ENCODE data around the gene PPP1R12B. TPM values are rescaled to one million over a fixed set of nuclear protein-coding genes. Genes with fewer than 3 reads are reported as not detected.

PPP1R12B gene
- total RNA-seq, 1 donor from 2014 or later: 49.1 TPM

DNA sequence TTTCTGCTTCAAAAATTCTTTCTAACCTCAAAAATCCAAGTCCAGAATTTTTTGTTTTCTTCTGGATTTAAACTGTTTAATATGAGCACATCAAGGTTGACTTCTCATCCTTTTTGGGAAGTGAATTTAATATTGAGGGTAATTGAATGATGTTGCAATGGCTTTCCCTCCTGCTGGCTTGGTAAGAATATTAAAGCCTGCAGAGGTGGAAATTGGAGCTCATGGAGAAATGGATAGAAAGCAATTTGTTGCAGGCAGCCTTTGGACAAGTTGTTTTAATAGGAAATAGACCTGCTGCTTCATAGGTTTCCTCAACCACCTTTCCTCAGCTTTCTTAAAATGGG is 237.1 kb downstream of the PPP1R12B start:
- no peak overlapping the region for H3K27ac ChIP-seq
- DNase-seq (no peak), ATAC-seq (no peak)
- intact Hi-C loops (cut with DNase I): no loop called here
- H3K4me1 ChIP-seq: peaks cover 18% of the 10 kb centered on the region
- H3K27me3 ChIP-seq: no peaks in the 10 kb centered on the region
- peaks cover 25% of the 10 kb centered on the region for H3K36me3 ChIP-seq
- H3K9me3 ChIP-seq: no peaks in the 10 kb centered on the region
- no peak overlapping the region for H3K4me3 ChIP-seq
- TF ChIP-seq, protein P1, sequence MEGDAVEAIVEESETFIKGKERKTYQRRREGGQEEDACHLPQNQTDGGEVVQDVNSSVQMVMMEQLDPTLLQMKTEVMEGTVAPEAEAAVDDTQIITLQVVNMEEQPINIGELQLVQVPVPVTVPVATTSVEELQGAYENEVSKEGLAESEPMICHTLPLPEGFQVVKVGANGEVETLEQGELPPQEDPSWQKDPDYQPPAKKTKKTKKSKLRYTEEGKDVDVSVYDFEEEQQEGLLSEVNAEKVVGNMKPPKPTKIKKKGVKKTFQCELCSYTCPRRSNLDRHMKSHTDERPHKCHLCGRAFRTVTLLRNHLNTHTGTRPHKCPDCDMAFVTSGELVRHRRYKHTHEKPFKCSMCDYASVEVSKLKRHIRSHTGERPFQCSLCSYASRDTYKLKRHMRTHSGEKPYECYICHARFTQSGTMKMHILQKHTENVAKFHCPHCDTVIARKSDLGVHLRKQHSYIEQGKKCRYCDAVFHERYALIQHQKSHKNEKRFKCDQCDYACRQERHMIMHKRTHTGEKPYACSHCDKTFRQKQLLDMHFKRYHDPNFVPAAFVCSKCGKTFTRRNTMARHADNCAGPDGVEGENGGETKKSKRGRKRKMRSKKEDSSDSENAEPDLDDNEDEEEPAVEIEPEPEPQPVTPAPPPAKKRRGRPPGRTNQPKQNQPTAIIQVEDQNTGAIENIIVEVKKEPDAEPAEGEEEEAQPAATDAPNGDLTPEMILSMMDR (IDR thresholded peaks at IDR 0.05): no peak

DNA sequence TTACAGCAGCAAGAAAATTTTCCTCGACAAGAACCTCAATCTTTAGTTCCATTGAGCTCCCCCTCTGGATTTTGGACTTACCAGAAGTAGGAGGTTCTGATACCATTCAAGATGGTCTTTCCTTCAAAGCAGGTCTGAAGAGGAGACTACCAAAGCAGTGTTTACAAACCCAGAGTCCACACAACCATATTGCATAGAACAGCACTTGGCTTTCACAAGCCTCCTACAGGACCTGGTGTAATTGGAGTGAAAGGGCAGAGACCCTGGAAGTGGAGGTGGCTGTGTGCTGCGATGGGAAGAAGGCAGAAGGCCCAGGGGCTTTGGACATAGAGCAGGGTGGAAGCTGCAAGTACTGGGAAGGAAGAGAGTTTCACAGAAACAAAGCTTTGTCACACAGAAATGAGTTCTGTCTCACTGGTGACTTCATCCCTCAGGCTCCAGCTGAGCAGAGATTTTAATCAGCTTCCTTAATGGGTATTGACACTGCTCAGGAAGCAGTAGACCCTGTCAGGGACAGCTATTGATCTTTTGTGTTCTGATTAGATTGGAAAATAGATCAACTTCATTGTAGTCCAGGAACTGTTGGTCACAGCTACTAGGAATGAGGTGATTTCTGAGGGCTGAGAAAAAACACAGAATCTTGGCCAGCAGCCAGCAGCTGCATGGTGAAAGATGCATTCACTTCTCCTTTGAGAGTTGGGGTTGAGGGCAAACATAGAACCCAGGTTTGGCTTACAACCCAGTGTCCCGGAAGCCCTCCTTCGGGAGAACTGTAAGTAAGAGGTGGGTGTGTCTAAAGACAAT is 237.7 kb downstream of the PPP1R12B start:
- intact Hi-C loops (cut with DNase I): no loop called here
- peaks cover 18% of the 10 kb centered on the region for H3K36me3 ChIP-seq

DNA sequence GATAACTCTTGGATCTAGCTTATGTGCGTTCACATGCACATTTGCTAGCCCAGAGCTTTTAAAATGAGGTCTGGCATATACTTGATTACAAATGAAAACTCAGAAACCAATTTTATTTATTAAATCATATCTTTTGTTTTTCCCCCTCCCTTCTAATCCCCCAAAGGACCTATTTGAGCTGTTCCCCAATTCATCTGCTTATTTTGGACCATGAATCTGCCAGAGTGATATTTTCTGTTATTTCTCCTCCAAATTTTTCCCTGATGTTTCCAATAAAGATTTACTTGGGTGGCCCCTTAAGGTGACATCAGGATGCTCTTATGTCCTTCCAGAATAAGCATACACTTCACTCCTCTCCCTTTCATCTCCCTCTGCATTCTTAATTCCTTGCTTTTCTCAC is 238.4 kb downstream of the PPP1R12B start:
- intact Hi-C loops (cut with DNase I): no loop called here
- ATAC-seq: no peak
- Histone ChIP-seq H3K27me3 (no peaks in the 10 kb centered on the region), H3K4me1 (peaks cover 18% of the 10 kb centered on the region), H3K27ac (no peak overlapping the region), H3K36me3 (peaks cover 12% of the 10 kb centered on the region), H3K4me3 (no peak overlapping the region), H3K9me3 (no peaks in the 10 kb centered on the region)
- TF ChIP-seq, protein P1 (IDR thresholded peaks at IDR 0.05): no peak
- DNase-seq: no peak

More for the DNA sequence above, 237.7 kb downstream of the PPP1R12B start:
- Histone ChIP-seq H3K4me1 (peaks cover 18% of the 10 kb centered on the region), H3K9me3 (no peaks in the 10 kb centered on the region), H3K4me3 (no peak overlapping the region), H3K27me3 (no peaks in the 10 kb centered on the region), H3K27ac (no peak overlapping the region)
- TF ChIP-seq, protein P1 (IDR thresholded peaks at IDR 0.05): no peak
- DNase-seq (no peak), ATAC-seq (no peak)

DNA sequence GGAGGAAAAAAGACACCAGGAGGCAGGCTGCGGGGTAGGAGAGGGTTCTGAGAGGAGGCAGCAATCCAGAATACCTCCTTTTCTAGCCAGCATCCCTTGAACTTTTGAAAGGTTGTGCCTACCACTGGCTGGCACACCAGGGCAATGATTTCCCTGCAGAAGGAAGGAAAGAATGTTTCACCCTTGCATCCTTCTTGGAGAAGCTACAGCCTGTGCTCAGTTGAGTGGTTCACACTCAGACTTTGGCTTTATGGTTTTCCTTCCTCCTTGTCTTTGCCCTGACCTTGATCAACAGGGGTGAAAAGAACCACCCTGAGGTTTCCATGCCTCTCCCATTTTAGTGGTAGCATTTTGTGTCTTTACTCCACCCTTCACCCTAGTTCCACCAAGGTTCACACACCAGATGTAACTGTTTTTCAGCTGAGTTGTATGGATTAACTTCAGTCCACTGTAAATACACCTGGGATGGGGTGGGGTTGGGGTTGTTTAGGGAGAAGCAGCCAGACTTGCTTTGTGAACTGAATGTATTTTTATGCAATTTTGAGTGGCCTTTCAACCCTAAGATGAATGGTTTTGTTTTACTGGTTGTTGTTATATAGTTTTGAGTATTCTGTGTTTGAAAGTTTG is 239.5 kb downstream of the PPP1R12B start:
- intact Hi-C loops (cut with DNase I): no loop called here

DNA sequence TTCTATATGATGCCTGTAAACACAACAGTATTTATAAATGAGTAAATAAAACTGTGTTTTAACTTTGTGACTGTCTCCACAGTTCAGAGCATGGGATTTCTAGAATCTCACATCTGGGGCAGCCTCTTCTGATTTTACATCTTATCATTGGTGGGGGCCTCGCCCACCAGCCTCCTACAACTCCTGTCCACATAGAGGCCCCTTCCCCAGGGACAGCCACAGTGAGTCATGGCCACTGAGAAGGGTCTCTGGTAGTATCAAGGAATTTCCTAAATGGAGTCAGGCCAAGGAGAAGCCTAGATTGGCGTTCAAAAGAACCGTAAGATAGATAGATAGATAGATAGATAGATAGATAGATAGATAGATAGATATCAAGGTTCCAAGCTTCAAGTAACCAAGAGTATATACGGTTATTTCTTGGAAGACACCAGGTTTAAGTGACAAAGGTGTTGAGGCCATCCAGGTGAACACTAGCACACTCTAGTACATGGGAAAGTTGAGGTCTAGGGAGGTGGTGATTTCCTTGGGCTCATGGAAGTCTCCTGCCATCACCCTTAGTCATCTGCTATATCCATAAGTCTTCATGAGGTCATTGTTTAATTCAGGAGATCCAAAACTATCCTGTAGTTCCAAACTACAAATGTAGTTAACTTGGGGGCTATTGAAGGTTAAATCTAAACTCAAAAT is 240.1 kb downstream of the PPP1R12B start:
- Histone ChIP-seq H3K4me3 (no peak overlapping the region), H3K27ac (peak overlapping the region; percentile 74), H3K9me3 (no peaks in the 10 kb centered on the region), H3K4me1 (peaks cover 18% of the 10 kb centered on the region), H3K36me3 (no peaks in the 10 kb centered on the region), H3K27me3 (no peaks in the 10 kb centered on the region)
- intact Hi-C loops (cut with DNase I): no loop called here
- ATAC-seq (no peak), DNase-seq (no peak)
- TF ChIP-seq, protein P1 (IDR thresholded peaks at IDR 0.05): no peak

More for the DNA sequence above, 239.5 kb downstream of the PPP1R12B start:
- H3K4me1 ChIP-seq: peaks cover 18% of the 10 kb centered on the region
- TF ChIP-seq, protein P1 (IDR thresholded peaks at IDR 0.05): no peak
- H3K27ac ChIP-seq: no peak overlapping the region
- H3K27me3 ChIP-seq: no peaks in the 10 kb centered on the region
- H3K9me3 ChIP-seq: no peaks in the 10 kb centered on the region
- DNase-seq (no peak), ATAC-seq (no peak)
- peaks cover under 1% of the 10 kb centered on the region for H3K36me3 ChIP-seq
- no peak overlapping the region for H3K4me3 ChIP-seq

All from upper lobe of right lung (tissue), 1 donor.